ENCODE measurements around the gene MRPL52. TPM values are rescaled to one million over a fixed set of nuclear protein-coding genes. Genes with fewer than 3 reads are reported as not detected.
A peak's percentile ranks its signal among the peaks of the same experiment; 100 is the strongest.

MRPL52 gene
- total and polyA plus RNA-seq, 2 donors (not counting 3 experiments of a cell fraction or from before 2014, with no cell fraction given) = 81.1 to 174 TPM

GRCh38 chr14:22819151-22819988, 10.3 kb upstream of the MRPL52 start:
- Histone ChIP-seq H3K27me3 (ENCODE audit: control insufficient read depth in 2 of 2, insufficient read depth in 2 of 2, low read length in 2 of 2) (no peaks in the 10 kb centered on the region), H4K20me1 (replicated peaks; ENCODE audit: control insufficient read depth, extremely low read depth, insufficient read depth, low read length) (no peaks in the 10 kb centered on the region), H3K4me3 (replicated peaks in 1 of 3; ENCODE audit: insufficient read depth in 1 of 3, low read depth in 1 of 3, low read length in 3 of 3) (peak overlapping the region in 2 of 3 experiments; percentile 41 to 45), H3K9ac (replicated peaks; ENCODE audit: extremely low read depth, insufficient read depth, low read length) (peak overlapping the region; percentile 77), H2AFZ (ENCODE audit: low read depth, low read length) (peak overlapping the region; percentile 83), H3K9me3 (replicated peaks; ENCODE audit: control insufficient read depth, insufficient read depth, low read length) (no peaks in the 10 kb centered on the region), H3K27ac (ENCODE audit: insufficient read depth, low read depth, low read length) (peak overlapping the region; percentile 78), H3K4me1 (ENCODE audit: control insufficient read depth, extremely low read depth, insufficient read depth, low read length) (peaks cover 45% of the 10 kb centered on the region), H3K79me2 (ENCODE audit: control insufficient read depth, insufficient read depth, low read length) (no peaks in the 10 kb centered on the region), H3K9me1 (replicated peaks; ENCODE audit: control insufficient read depth, extremely low read depth, insufficient read depth, low read length) (no peaks in the 10 kb centered on the region), H3K36me3 (ENCODE audit: control insufficient read depth in 2 of 2, extremely low read depth in 1 of 2, insufficient read depth in 2 of 2, low read length in 2 of 2) (peaks cover 0 to 2% of the 10 kb centered on the region in 2 experiments), H3K4me2 (ENCODE audit: insufficient read depth, low read length) (peak overlapping the region; percentile 71)
- dilution Hi-C loops (cut with MboI; ENCODE audit: extremely low pct_ligation_motif_present, low sequenced_read_pairs) (no loop called here), intact Hi-C loops (cut with micrococcal nuclease) (loop anchor here (2.0 kb wide), 2 partner anchors 53 to 119 kb away; partner anchors contain the start of gene OXA1L)
- BruUV-seq (replicated peaks) = TSS peak; percentile 74
- no peak for TF ChIP-seq JUN (IDR thresholded peaks at IDR 0.05; ENCODE audit: borderline replicate concordance, insufficient read depth, insufficient read length, low read depth)
- TF ChIP-seq POLR2AphosphoS5 (IDR thresholded peaks at IDR 0.05; ENCODE audit: insufficient read depth, low read depth, low read length) = peak; percentile 47
- FAIRE-seq (peak; percentile 70), DNase-seq (ENCODE audit: low read depth, low spot score) (peak; percentile 87)
- POLR2A ChIA-PET = interaction anchor here (0.7 to 1.2 kb wide), 5 partner anchors 28 to 279 kb away, joined by 4 to 7 read pairs (median 4); no protein-coding TSS in a partner anchor
- CTCF ChIA-PET = interaction anchor here (0.7 to 7.7 kb wide), 20 partner anchors 10 to 262 kb away, joined by 3 to 77 read pairs (median 4); partner anchors contain the start of genes LRP10 and OXA1L

GRCh38 chr14:22820731-22821130, 9.0 kb upstream of the MRPL52 start:
- no peak overlapping the region for H3K4me3 ChIP-seq (replicated peaks in 1 of 3; ENCODE audit: insufficient read depth in 1 of 3, low read depth in 1 of 3, low read length in 3 of 3)
- intact Hi-C loops (cut with micrococcal nuclease) (loop anchor here (10.0 kb wide), 1 partner anchor 234 kb away; the partner anchor contains the start of gene CDH24), dilution Hi-C loops (cut with MboI; ENCODE audit: extremely low pct_ligation_motif_present, low sequenced_read_pairs) (no loop called here)
- H3K36me3 ChIP-seq (ENCODE audit: control insufficient read depth in 2 of 2, extremely low read depth in 1 of 2, insufficient read depth in 2 of 2, low read length in 2 of 2) = no peaks in the 10 kb centered on the region
- no TSS peak for BruUV-seq (replicated peaks)
- ChIA-PET CTCF (interaction anchor here (1.0 to 6.9 kb wide), 5 partner anchors 31 to 261 kb away, joined by 3 to 313 read pairs (median 63); no protein-coding TSS in a partner anchor), POLR2A (no interaction called here)
- H4K20me1 ChIP-seq (replicated peaks; ENCODE audit: control insufficient read depth, extremely low read depth, insufficient read depth, low read length) = no peaks in the 10 kb centered on the region
- H3K27me3 ChIP-seq (ENCODE audit: control insufficient read depth in 2 of 2, insufficient read depth in 2 of 2, low read length in 2 of 2) = no peaks in the 10 kb centered on the region
- H3K9ac ChIP-seq (replicated peaks; ENCODE audit: extremely low read depth, insufficient read depth, low read length) = no peak overlapping the region
- TF ChIP-seq FOS (IDR thresholded peaks at IDR 0.05; ENCODE audit: borderline replicate concordance, insufficient read depth, low read length) (no peak), EZH2 (IDR thresholded peaks at IDR 0.05; ENCODE audit: borderline replicate concordance, low read depth, low read length, severe bottlenecking) (no peak), MAX (IDR thresholded peaks at IDR 0.05; ENCODE audit: insufficient read depth, insufficient read length) (no peak), GATA2 (IDR thresholded peaks at IDR 0.05; ENCODE audit: insufficient read depth, insufficient read length, low read depth, low read length) (no peak), JUN (IDR thresholded peaks at IDR 0.05; ENCODE audit: borderline replicate concordance, insufficient read depth, insufficient read length, low read depth) (no peak), MYC (IDR thresholded peaks at IDR 0.05; ENCODE audit: low read depth, low read length) (no peak)
- H3K4me2 ChIP-seq (ENCODE audit: insufficient read depth, low read length) = no peak overlapping the region
- no peaks in the 10 kb centered on the region for H3K9me1 ChIP-seq (replicated peaks; ENCODE audit: control insufficient read depth, extremely low read depth, insufficient read depth, low read length)
- peaks cover 52% of the 10 kb centered on the region for H3K4me1 ChIP-seq (ENCODE audit: control insufficient read depth, extremely low read depth, insufficient read depth, low read length)
- H3K79me2 ChIP-seq (ENCODE audit: control insufficient read depth, insufficient read depth, low read length) = no peaks in the 10 kb centered on the region
- no peaks in the 10 kb centered on the region for H3K9me3 ChIP-seq (replicated peaks; ENCODE audit: control insufficient read depth, insufficient read depth, low read length)
- no peak overlapping the region for H3K27ac ChIP-seq (ENCODE audit: insufficient read depth, low read depth, low read length)
- FAIRE-seq = no peak
- DNase-seq (ENCODE audit: low read depth, low spot score) = no peak
- no peak overlapping the region for H2AFZ ChIP-seq (ENCODE audit: low read depth, low read length)
